Peyer's patch (tissue), 4 donors: ENCODE data around the gene ZNF280A.

Experiments used
- POLR2A ChIP-seq, 2 donors: fragments of 450-650 bp; IDR thresholded peaks; one replicate each; pipeline ENCODE4 v1.5.1; 2017; ENCODE audit warnings: antibody characterized with exemption in 2 of 2, mild to moderate bottlenecking in 2 of 2, moderate library complexity in 2 of 2
- TF ChIP-seq, protein P1 (sequence below), 6 experiments: fragments of 450-650 bp in 4 of 6; fragments of 200-600 bp in 2 of 6; sonication (generic) in 1 of 6; IDR thresholded peaks; one replicate each; pipeline ENCODE4 v1.5.1; 2017 to 2019; ENCODE audit warnings: antibody characterized with exemption in 6 of 6, mild to moderate bottlenecking in 3 of 6, moderate library complexity in 1 of 6

GRCh38 chr22:22556578-22556977 is 36.5 kb upstream of the ZNF280A start:
- TF ChIP-seq, protein P1, sequence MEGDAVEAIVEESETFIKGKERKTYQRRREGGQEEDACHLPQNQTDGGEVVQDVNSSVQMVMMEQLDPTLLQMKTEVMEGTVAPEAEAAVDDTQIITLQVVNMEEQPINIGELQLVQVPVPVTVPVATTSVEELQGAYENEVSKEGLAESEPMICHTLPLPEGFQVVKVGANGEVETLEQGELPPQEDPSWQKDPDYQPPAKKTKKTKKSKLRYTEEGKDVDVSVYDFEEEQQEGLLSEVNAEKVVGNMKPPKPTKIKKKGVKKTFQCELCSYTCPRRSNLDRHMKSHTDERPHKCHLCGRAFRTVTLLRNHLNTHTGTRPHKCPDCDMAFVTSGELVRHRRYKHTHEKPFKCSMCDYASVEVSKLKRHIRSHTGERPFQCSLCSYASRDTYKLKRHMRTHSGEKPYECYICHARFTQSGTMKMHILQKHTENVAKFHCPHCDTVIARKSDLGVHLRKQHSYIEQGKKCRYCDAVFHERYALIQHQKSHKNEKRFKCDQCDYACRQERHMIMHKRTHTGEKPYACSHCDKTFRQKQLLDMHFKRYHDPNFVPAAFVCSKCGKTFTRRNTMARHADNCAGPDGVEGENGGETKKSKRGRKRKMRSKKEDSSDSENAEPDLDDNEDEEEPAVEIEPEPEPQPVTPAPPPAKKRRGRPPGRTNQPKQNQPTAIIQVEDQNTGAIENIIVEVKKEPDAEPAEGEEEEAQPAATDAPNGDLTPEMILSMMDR (IDR thresholded peaks at IDR 0.05) = no peak
- no peak for TF ChIP-seq POLR2A (IDR thresholded peaks at IDR 0.05)
